Activated naive CD8-positive, alpha-beta T cell treated with anti-CD3 and anti-CD28 coated beads, Interleukin-2, amount 10 ng/mL, durations not matched to agents 7 days and 5 days (primary cell): ENCODE data around the gene SLC12A9. TPM values are rescaled to one million over a fixed set of nuclear protein-coding genes. Genes with fewer than 3 reads are reported as not detected.

Source experiments
- ATAC-seq: fragments of 150-1000 bp; cut with Tn5 transposase; one replicate; pipeline ENCODE4 v1.10.0; 2021; ENCODE audit warnings: low read depth, moderate library complexity
- POLR2A ChIA-PET: fragments of 350-600 bp; sonication (Branson Sonifier 250); formaldehyde crosslinking; loops from one replicate; lab custom pipeline; 2021; ENCODE audit warnings: antibody characterized with exemption; lab: Charles Lee
- DNase-seq: peaks from one replicate; pipeline ENCODE4 v3.0.0; 2021
- H3K27ac Mint-ChIP-seq: one replicate; pipeline ENCODE4 v1.8.0; 2022; ENCODE audit warnings: mild to moderate bottlenecking, mixed read lengths
- H3K27me3 Mint-ChIP-seq: one replicate; pipeline ENCODE4 v1.8.0; 2022; ENCODE audit warnings: mild to moderate bottlenecking, moderate library complexity, mixed read lengths
- H3K36me3 Mint-ChIP-seq: one replicate; pipeline ENCODE4 v1.8.0; 2021; ENCODE audit warnings: mild to moderate bottlenecking, mixed read lengths
- H3K4me1 Mint-ChIP-seq: one replicate; pipeline ENCODE4 v1.8.0; 2021; ENCODE audit warnings: mixed read lengths
- H3K4me3 Mint-ChIP-seq: one replicate; pipeline ENCODE4 v1.8.0; 2022; ENCODE audit warnings: mild to moderate bottlenecking, moderate library complexity, mixed read lengths
- H3K9me3 Mint-ChIP-seq: one replicate; pipeline ENCODE4 v1.8.0; 2021; ENCODE audit warnings: mixed read lengths
- total RNA-seq, 2 experiments: library from RNA; stranded (reverse); gene quantifications; one replicate each; pipeline ENCODE4 v1.2.3, GENCODE V29; 2021

The SLC12A9 gene
- total RNA-seq, 2 experiments from 2014 or later, result 39.0 to 41.2 TPM

DNA sequence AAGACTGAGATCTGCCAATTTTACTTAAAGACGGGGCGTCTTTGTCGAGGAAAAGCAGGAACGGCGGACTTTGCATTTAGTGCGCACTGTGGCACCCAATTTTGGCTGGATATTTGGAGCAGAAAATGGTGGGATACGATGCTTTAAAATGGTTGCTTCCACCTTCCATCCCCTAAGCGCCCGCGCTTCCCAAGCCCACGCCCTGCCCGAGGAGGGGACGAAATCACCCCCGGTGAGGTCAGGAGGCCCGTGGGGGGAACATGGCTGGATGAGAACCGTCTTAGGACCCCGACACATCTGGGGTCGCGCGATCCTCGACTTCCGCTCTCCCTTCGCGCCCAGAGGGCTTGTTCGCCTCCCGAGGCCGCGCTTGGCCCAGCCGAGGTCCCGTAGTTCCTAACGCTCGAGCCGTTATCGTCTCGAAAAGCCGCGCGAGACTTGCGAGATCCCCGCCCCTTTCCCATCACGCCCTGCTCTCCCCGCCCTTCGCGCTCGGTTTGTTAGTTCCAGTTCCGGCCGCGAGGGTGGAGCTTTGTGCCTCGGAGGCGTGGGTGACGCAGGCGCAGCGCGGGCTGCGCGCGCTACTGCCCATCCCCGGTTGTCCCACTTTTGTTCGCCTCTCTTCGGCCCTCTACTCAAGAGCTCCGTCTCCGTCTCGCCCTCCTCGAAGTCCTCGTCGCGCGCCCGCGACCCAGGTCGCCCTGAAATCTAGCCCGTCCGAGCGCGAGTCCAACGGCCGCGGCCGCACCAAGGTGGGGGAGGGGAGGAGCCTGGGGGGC, 22.3 kb downstream of the SLC12A9 start, which contains the start of gene SRRT:
TSS of gene SRRT (plus strand) at position 527 of the 779 bp plus-strand sequence. CDS start 488 bp downstream, outside the sequence.
- Mint-ChIP-seq H3K27ac (peak within 1 kb of the TSS; percentile 98), H3K9me3 (no peaks in the 10 kb centered on the region), H3K4me3 (peak within 1 kb of the TSS; percentile 97), H3K4me1 (peaks cover 41% of the 10 kb centered on the region), H3K36me3 (peaks cover 41% of the 10 kb centered on the region), H3K27me3 (no peaks in the 10 kb centered on the region)
- ATAC-seq (peak; percentile 93), DNase-seq (peak; percentile 97)
- POLR2A ChIA-PET, result interaction anchor here (0.6 to 6.2 kb wide), 23 partner anchors 8 to 430 kb away, joined by 3 to 176 read pairs (median 5); partner anchors contain the start of genes GNB2, MOSPD3, MUC3A and POP7

GRCh38 chr7:100875356-100875751, 22.8 kb downstream of the SLC12A9 start:
- Mint-ChIP-seq H3K4me3 (peak overlapping the region; percentile 97), H3K9me3 (no peaks in the 10 kb centered on the region), H3K27me3 (no peaks in the 10 kb centered on the region), H3K4me1 (peaks cover 44% of the 10 kb centered on the region), H3K36me3 (peaks cover 45% of the 10 kb centered on the region), H3K27ac (peak overlapping the region; percentile 98)
- DNase-seq (no peak), ATAC-seq (peak; percentile 37)
- POLR2A ChIA-PET, result interaction anchor here (0.6 to 6.2 kb wide), 22 partner anchors 8 to 431 kb away, joined by 3 to 176 read pairs (median 5); partner anchors contain the start of genes GNB2, MOSPD3, MUC3A and POP7

- Mint-ChIP-seq H3K4me3 (peak overlapping the region; percentile 47), H3K36me3 (peaks cover 44% of the 10 kb centered on the region), H3K9me3 (no peaks in the 10 kb centered on the region), H3K27me3 (no peaks in the 10 kb centered on the region), H3K4me1 (peaks cover 47% of the 10 kb centered on the region), H3K27ac (peak overlapping the region; percentile 26)
- ATAC-seq (no peak), DNase-seq (no peak)
- POLR2A ChIA-PET, result interaction anchor here (1.3 to 6.2 kb wide), 2 partner anchors 11 to 25 kb away, joined by 3 to 176 read pairs; partner anchors contain the start of genes SLC12A9 and UFSP1
Observed at GRCh38 chr7:100878013-100878412, 25.5 kb downstream of the SLC12A9 start.

- no peaks in the 10 kb centered on the region for H3K9me3 Mint-ChIP-seq
- POLR2A ChIA-PET, result interaction anchor here (1.3 to 6.2 kb wide), 2 partner anchors 10 to 26 kb away, joined by 3 to 176 read pairs; partner anchors contain the start of genes SLC12A9 and UFSP1
- ATAC-seq, result no peak
Observed at GRCh38 chr7:100878685-100879084, 26.2 kb downstream of the SLC12A9 start.

GRCh38 chr7:100879685-100880261, 27.3 kb downstream of the SLC12A9 start:
- ATAC-seq (no peak), DNase-seq (no peak)
- Mint-ChIP-seq H3K9me3 (no peaks in the 10 kb centered on the region), H3K27ac (peak overlapping the region; percentile 31), H3K4me1 (peaks cover 46% of the 10 kb centered on the region), H3K36me3 (peaks cover 44% of the 10 kb centered on the region), H3K27me3 (no peaks in the 10 kb centered on the region), H3K4me3 (peak overlapping the region; percentile 15)
- POLR2A ChIA-PET, result no interaction called here

More at GRCh38 chr7:100878685-100879084, 26.2 kb downstream of the SLC12A9 start:
- Mint-ChIP-seq H3K4me3 (no peak overlapping the region), H3K4me1 (peaks cover 49% of the 10 kb centered on the region), H3K36me3 (peaks cover 46% of the 10 kb centered on the region), H3K27me3 (no peaks in the 10 kb centered on the region), H3K27ac (peak overlapping the region; percentile 26)
- DNase-seq, result no peak

GRCh38 chr7:100880645-100881044, 28.1 kb downstream of the SLC12A9 start:
- POLR2A ChIA-PET, result no interaction called here
- Mint-ChIP-seq H3K27ac (no peak overlapping the region), H3K4me3 (no peak overlapping the region), H3K36me3 (peaks cover 45% of the 10 kb centered on the region), H3K4me1 (peaks cover 45% of the 10 kb centered on the region), H3K27me3 (no peaks in the 10 kb centered on the region), H3K9me3 (no peaks in the 10 kb centered on the region)
- DNase-seq (no peak), ATAC-seq (no peak)

DNA sequence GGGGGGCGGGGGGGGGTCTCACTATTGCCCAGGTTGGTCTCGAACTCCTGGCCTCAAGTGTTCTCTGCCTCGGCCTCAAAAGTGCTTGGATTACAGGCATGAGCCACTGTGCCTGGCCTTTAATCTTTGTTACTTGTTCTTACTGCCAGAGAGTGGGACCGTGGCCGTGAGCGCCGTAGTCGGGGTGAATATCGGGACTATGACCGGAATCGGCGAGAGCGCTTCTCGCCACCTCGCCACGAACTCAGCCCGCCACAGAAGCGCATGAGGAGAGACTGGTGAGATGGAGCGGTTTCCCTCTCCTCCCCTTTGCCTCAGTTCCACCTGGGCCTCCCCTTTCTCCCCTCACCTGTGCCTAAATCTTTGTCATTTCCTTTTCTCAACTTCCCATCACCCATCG, 28.6 kb downstream of the SLC12A9 start:
- H3K9me3 Mint-ChIP-seq, result no peaks in the 10 kb centered on the region
- H3K4me3 Mint-ChIP-seq, result no peak overlapping the region
- H3K4me1 Mint-ChIP-seq, result peaks cover 43% of the 10 kb centered on the region
- DNase-seq (no peak), ATAC-seq (no peak)
- no peak overlapping the region for H3K27ac Mint-ChIP-seq
- H3K36me3 Mint-ChIP-seq, result peaks cover 48% of the 10 kb centered on the region
- POLR2A ChIA-PET, result no interaction called here
- no peaks in the 10 kb centered on the region for H3K27me3 Mint-ChIP-seq

- Mint-ChIP-seq H3K4me3 (no peak overlapping the region), H3K4me1 (peaks cover 46% of the 10 kb centered on the region), H3K27me3 (no peaks in the 10 kb centered on the region), H3K9me3 (no peaks in the 10 kb centered on the region), H3K36me3 (peaks cover 49% of the 10 kb centered on the region), H3K27ac (no peak overlapping the region)
- ATAC-seq, result no peak
- POLR2A ChIA-PET, result no interaction called here
- no peak for DNase-seq
Observed at GRCh38 chr7:100882201-100882600, 29.7 kb downstream of the SLC12A9 start.

DNA sequence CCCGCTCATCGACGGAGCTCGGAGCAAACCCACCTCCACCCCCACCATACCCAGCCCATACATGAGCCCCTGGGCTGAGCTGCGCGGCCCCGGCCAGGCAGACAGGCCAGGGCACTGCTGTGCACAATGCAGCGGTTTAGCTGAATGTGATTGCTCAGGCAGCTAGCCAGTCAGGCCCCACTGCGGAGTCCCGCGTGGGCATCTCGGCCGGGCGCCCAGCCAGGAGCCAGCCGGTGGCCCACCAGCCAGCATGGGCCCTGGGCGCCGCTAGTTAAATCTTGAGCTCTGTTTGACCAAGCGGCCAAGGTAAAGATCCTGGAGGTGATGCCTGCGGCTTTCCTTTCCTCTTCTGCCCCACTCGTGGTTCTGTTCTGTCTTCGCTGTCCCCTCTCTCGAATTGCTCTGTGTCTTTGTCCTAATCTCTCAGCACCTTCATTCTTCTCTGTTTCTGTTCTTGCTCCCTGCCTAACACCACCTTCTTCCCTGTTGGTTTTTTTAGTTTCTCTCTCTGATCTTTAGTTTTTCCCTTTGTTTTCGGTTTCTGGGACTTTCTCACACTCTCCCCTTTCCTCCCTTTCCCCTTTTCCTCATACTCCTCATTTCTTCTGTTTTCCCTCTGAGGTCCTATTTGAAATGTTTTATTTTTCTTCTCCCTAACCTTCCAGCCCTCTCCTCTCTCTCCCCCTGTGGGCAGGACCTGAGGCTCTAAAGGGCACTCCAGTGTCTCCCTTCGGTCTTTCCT, 30.4 kb downstream of the SLC12A9 start:
- Mint-ChIP-seq H3K27ac (peak overlapping the region; percentile 63), H3K4me1 (peaks cover 48% of the 10 kb centered on the region), H3K36me3 (peaks cover 55% of the 10 kb centered on the region), H3K9me3 (no peaks in the 10 kb centered on the region), H3K4me3 (no peak overlapping the region), H3K27me3 (no peaks in the 10 kb centered on the region)
- ATAC-seq, result no peak
- POLR2A ChIA-PET, result interaction anchor here (0.5 to 2.1 kb wide), 2 partner anchors 8 to 243 kb away, joined by 3 to 16 read pairs; partner anchors contain the start of gene SRRT
- DNase-seq, result no peak

GRCh38 chr7:100884736-100885439, 32.4 kb downstream of the SLC12A9 start:
- peak overlapping the region; percentile 16 for H3K4me3 Mint-ChIP-seq
- H3K27me3 Mint-ChIP-seq, result no peaks in the 10 kb centered on the region
- peaks cover 50% of the 10 kb centered on the region for H3K36me3 Mint-ChIP-seq
- DNase-seq (no peak), ATAC-seq (no peak)
- no peaks in the 10 kb centered on the region for H3K9me3 Mint-ChIP-seq
- H3K4me1 Mint-ChIP-seq, result peaks cover 36% of the 10 kb centered on the region
- POLR2A ChIA-PET, result interaction anchor here (2.1 kb wide), 1 partner anchor 10 kb away, joined by 16 read pairs; the partner anchor contains the start of gene SRRT
- peak overlapping the region; percentile 46 for H3K27ac Mint-ChIP-seq

DNA sequence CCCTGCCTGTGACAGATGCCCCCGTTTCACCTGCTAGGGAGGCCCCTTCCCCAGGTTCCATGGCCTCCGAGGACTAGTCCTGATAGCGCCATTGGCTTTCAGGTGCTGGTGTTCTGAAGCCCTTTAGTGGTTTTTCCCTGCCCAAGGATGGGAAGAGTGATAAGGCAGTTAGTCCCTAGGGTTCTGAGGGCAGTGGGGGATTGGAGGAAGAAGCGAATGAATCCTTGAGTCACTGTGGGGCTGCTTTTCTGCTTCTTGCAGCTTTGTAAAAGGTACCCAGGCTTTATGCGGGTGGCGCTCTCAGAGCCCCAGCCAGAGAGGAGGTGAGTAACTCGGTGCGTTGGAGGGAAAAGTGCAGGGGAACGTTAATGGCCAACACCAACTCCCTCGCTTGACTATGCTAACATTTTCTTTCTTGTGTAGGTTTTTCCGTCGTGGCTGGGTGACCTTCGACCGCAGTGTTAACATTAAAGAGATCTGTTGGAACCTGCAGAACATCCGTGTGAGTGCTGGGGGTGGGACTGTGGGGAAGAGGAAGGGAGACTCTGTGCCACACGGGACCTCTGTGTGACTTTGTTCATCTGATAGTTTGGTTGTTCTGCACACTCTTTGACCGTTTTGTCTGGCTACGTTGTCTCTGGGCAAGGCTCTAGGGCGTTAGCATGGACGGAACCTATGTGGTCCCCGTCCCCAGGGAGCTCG, 33.1 kb downstream of the SLC12A9 start:
- H3K4me3 Mint-ChIP-seq, result no peak overlapping the region
- POLR2A ChIA-PET, result interaction anchor here (2.1 to 6.3 kb wide), 2 partner anchors 10 kb away, joined by 16 to 176 read pairs; partner anchors contain the start of gene SRRT
- peak overlapping the region; percentile 38 for H3K27ac Mint-ChIP-seq
- no peak for ATAC-seq
- H3K9me3 Mint-ChIP-seq, result no peaks in the 10 kb centered on the region
- peaks cover 45% of the 10 kb centered on the region for H3K36me3 Mint-ChIP-seq
- no peak for DNase-seq
- peaks cover under 1% of the 10 kb centered on the region for H3K27me3 Mint-ChIP-seq
- H3K4me1 Mint-ChIP-seq, result peaks cover 40% of the 10 kb centered on the region
